D341Med (cell line): Measurements from ENCODE around the gene AP2A2.

Experiments used
- DNase-seq: peaks from one replicate; pipeline ENCODE4 v3.0.0; 2012; ENCODE audit warnings: low spot score

AP2A2 gene

DNA sequence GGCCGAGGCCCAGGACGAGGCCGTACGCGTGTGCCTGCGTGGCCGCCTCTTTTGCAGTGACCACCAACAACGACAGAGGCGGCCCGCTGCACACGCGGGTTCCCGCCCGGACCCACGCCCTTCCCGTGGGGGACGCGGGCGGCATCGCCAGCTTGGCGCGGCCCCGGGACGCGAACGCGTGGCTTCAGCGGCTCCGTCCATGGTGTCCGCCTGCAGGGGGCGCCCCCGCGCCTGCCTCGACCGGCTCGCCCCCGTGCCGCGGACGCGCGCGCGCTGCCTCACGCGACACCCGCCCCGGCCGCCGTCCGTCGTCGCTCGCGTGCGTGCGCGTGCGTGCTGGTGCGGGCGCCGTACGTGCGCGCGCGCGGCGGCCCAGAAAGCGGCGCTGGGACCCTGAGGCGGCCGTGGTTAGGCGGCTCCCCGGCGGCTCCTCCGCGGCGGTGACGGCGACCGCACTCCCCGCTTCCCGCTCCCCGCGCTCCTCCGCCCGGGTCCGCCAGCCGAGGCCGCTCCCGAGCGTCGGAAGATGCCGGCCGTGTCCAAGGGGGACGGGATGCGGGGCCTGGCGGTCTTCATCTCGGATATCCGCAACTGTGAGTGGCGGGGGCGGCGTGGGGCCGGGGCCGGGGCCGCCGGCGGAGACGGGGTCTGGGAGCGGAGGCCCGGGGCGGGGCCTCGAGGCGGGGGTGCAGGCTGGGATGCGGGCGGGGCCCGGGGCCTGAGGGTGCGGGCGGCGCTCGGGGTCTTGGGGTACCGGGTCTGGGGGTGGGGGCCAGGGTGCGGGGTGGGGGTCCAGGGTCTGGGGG, at the start of gene AP2A2:
TSS of gene AP2A2 (plus strand) at position 375 of the 806 bp plus-strand sequence. CDS start at position 527, 152 bp downstream.
- DNase-seq, result peak; percentile 99

DNA sequence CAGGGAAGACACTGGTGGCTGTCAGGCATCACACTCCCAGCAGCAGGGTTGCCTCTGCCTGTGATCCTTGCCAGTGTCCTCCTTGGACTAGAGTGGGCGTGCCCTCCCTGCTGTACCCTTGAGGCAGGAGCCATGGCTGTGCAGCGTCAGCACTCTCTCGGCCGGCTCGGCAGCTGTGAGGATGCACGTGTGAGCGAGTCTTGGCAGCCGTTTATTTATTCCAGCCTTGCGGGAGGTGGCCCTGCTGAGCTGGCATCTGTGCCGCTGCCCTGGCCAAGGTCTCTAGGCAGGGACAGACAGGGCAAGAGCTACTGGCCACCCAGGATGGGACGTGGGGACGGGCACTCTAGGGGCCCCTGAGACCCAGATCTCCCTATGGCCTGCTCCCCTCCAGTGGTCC, 49.1 kb upstream of the AP2A2 start:
- DNase-seq, result no peak

DNA sequence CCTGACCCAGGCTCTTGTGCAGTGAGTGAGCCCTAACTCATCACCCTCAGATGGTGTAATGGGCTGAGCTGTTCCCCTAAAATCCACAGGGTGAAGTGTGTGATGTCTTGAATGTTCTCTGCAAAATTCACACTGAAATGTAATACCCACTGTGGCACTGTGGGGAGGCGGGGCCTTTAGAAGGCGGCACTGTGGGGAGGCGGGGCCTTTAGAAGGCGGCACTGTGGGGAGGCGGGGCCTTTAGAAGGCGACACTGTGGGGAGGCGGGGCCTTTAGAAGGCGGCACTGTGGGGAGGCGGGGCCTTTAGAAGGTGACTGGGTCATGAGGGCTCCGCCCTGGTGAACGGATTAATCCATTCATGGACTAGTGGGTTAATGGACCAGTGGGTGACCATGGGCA, 48.1 kb upstream of the AP2A2 start:
- DNase-seq, result no peak

DNA sequence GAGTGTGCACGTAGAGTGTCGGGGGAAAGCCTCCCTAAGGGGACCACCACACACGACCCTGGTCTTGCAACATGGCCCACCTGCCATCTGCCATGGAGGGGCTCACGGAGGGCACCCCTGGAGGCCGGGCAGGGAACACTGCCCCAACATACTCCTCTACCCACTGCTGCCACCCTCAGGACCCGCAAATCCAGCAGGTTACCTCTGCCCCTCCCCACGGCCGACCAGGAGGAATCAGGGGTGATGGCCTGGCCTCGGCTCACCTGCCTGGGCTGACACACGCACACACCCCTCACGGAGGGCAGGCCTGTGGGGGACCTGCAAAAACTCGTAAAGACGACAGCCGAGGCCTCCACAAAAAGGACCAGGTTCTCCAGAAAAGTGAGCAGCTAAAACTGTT, 45.2 kb upstream of the AP2A2 start:
- no peak for DNase-seq

DNA sequence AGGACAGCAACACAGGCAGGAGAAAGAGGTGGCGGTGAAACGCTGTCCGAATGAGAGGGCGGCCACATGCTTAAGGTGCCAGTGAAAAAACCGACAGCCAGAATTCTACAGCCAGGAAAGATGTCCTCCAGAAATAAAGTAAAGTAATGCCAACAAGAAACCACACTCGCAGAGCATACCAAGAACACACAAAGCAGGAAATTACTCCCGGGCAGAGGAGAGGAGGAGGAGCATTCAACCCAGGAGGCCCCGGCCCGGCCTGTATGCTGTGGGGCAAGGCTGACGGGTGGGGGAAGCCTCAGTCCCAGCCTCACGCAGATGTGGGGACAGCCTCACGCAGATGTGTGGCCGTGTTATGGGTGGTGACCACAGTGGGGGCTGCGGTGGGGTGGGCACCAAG, 43.1 kb upstream of the AP2A2 start:
- no peak for DNase-seq

DNA sequence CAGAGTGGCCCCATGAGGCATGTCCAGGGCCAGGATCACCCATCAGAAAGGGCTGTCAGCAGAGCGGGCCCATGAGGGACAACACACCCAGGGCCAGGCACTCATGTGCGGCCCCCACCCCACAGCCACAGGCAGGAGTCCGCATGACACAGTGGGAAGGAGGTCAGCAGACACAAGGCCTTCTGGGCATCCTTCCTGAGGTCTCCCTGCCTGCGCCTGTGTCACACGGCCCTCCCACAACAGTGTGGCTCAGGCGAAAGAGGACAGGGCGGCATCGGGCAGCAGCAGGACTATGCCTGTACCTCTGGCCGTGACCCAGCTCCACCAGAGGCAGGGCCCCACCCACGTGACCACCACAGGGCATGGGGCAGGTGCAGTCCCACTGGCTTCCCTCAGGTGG, 42.1 kb upstream of the AP2A2 start:
- no peak for DNase-seq

DNA sequence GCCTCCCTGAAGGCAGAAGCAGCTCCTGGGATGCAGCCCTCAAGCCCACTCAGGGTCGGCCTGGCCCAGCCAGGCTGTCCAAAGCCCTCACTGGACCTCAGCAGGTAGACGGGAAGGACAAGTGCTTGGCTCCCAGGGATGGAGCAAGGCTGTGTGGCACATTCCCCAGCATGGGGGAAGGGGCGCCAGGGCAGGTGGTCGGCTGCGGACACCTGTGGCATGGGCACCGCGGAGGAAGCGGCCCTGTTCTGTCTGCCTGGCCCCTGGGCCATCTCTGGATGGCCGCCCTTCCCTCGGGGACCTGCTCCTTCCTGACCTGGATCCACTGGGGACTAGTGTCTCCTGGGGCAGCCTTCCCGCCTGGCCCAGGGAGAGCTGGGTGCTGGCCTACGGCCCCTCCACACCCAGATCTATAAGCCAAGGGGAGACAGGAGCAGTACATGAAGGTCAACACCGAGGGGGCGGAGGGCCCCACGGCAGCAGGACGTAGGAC, 41.0 kb upstream of the AP2A2 start:
- DNase-seq, result no peak

DNA sequence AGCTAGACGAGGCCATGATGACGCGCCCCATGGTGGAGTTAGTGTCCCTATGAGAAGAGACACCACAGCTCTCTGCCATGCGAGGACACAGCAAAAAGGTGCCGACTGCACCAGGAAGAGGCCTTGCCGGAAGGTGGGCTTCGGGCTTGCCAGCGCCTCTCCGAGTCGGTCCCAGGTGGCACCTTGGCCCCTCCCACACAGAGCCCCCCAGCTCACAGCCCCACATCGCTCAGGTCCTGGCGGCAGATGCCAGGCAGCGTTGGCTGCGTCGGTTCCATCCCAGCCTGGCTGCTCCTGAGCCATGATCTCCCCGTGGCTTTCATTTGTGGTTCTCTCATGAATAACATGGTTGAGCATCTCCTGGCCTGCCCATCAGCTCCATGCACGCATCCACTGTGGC, 39.1 kb upstream of the AP2A2 start:
- DNase-seq, result no peak

DNA sequence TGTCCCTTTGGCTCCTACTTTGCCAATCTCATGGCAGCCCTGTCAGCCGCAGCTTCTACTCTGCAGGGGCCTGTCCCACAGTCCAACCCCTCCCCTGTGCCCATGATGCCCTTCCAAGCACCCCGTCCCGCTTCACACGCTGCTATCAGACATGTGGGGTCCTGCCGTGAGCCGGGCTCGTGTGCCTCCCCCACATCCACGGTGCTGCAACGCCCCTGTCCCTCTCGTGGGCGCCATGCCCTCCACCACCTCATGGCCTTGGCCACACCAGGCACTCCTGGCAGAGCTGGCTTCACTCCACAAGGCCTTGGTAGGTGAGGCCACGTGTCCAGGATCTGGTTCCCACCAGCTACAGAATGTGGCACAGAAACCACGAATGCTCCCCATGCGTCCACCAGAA, 38.1 kb upstream of the AP2A2 start:
- no peak for DNase-seq

DNA sequence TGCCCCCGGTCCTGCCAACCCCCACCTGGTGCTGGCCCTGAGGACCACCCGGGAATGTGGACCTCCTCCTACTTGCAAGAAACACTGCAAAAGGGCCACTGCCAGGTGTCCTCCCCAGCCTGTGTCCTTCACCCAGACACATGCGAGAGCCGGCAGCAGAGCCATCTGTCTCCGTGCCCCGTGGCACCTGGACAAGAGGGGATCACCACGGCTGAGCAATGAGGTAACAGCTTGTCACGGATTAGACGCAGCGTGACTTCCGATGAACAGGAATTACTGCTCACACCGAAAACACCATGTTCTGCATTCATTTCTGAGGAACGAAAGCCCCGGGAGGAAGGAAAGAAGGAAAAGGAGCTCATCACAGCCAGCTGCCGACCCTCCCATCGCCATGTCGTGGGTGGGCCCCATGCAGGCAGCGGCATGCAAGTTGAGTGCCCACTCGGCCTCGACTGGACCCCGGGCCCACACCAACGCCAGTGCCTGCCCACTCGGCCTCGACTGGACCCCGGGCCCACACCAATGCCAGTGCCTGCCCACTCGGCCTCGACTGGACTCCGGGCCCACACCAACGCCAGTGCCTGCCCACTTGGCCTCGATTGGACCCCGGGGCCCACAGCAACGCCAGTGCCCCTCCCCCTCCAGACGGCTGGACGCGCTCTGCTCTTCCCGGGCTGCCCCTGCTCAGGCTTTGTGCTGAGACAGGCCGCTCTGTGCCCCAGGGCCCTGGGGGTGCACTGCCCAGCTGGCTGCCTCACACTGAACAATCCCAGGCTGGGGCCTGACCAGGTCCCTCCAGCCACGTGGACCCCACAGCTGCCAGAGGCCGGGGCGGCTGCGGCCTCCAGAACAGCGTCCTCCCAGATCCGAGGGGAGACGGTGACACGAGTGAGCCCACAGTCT, 37.1 kb upstream of the AP2A2 start:
- peak; percentile 86 for DNase-seq

DNA sequence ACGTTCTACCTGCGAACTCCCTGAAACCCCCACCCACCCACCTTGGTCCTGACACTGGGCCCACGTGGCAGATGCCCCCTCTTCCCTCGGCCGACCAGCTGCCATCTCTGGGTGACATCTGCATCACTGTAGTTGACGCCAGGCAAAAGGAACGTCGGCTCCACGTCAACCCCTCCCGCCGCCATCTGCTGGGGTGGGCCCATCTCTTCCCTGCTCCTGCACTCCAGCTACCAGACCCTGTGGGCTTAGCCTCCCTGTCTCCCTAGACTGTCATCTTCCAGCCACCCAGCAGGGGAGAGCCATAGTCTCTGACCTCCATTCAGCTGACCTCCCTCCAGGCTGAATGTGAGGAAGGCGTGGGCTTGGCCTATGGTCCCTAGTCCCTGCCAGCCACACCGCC, 36.4 kb upstream of the AP2A2 start:
- peak; percentile 81 for DNase-seq

DNA sequence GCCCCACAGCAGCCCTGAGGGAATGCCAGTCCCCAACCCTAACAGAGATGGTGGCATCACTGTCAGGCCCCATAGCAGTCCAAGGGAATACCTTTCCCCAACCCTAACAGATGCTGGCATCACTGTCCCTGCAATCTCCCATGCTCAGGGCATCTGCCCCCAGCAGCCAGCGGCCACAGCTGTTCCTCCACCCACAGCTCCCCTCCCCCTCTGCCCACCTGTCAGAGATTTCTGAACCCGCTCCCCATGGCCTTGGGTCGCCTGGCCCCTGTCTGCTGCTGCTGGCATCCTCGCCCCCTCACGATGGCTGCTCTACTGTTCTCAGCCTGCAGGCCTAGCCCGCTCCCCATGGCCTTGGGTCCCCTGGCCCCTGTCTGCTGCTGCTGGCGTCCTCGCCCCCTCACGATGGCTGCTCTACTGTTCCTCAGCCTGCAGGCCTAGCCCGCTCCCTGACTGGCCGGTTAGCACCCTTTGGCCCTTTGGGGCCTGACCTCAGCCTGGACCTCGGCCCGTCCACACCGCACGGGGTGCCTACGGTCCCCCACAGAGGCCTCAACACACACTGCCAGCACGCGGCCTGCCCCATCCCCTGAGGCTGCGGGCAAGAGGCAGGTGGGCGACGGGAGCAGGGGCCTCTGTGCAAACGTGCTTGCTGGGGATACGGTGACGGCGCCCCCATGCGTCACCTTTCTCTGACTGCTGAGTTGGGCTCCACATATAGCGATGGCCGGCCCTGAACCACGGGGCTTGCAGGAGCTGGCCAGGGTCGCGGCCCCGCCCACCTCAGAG, 35.8 kb upstream of the AP2A2 start:
- no peak for DNase-seq

DNA sequence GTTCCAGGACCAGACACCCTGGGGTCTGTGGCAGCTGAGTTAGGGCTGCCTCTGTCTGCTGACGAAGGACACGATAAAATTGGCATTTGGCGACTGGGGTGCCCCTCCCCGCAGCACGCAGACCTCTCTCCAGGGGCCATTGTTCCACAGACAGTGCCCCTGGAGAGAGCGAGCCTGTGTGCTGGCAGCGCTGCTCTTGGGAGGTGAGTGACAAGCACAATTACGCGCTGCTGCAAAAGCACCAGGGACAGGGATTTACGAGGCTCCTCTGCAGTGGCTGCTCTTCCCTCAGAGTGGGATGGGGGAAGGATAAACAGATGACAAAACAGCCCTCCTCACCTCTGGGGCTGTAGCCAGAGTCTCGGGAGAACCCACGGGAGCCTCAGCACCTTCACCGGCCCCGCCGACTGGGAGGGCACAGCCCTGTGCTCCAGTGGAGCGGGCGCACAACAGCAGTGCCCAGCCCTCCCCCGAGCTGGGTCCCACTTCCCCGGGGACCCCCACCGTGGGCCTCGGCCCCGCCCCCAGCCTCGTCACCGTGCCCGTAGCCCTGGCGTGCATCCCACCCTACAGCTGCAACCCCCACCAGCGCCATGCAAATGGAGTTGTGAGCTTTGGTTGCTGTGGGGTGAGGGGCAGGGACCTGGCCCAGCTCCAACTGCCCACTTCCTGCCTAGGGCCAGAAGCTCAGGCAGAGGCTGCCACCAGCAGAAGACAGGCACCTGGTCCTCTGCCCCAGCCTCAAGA, 34.7 kb upstream of the AP2A2 start:
- peak; percentile 69 for DNase-seq

DNA sequence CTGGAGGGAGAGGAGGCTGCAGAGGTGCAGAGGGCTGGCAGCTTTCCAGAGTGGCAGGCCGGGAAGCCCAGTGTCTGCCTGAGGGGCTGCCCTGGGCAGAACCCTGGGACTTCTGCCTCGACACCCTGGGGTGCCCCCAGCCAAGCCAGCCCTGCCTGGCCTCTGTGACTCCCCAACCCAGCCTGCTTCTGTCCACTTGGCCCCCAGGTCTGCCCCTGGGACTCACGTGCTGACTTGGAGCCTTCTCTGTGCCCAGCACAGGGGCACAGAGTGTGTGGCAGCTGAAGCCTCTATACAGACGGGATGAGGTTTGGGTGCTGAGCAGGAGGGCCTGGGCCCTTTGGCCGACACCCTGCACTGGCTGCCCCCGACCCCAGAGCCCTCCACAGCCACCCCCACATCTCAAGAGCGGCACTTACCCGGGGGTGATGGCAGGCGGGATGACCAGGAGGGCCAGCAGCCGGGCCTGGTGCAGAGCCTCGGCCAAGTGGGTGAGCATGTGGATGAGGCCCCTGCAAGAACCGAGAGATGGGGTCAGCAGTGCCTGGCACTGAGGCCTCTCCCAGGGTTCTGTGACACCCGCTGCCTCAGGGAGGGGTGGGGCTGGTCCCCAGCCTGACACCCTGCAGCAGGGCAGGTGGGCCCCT, 32.5 kb upstream of the AP2A2 start:
- DNase-seq, result no peak

DNA sequence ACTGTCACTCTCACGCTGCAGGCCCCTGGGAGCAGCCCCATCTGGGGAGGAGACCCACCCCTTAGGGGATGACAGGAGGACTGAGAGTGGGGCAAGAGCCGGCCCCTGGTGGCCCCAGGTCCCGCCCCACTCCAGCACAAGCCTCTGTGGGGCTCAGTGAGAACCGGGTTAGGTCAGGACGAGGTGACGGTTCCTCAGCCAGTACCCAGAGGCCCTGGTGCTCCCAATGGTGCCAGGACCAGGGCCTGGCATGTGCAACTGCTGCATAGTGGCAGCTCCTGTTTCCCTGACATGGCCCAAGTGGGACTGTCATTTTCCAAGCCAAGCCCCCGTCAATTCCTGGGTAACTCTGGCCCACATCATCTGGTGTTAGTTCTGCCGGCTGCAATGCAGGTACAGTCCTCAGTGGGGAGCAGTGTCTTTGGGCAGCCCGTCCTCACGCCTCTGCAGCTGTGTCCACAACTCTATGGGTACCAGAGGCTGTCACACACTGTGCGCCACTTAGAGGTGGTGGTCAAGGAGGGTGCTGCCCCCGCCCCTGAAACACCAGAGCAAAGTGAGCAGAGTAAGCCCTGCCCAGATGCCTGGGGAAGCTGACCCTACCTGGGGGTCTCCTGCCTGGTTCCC, 31.0 kb upstream of the AP2A2 start:
- DNase-seq, result no peak

DNA sequence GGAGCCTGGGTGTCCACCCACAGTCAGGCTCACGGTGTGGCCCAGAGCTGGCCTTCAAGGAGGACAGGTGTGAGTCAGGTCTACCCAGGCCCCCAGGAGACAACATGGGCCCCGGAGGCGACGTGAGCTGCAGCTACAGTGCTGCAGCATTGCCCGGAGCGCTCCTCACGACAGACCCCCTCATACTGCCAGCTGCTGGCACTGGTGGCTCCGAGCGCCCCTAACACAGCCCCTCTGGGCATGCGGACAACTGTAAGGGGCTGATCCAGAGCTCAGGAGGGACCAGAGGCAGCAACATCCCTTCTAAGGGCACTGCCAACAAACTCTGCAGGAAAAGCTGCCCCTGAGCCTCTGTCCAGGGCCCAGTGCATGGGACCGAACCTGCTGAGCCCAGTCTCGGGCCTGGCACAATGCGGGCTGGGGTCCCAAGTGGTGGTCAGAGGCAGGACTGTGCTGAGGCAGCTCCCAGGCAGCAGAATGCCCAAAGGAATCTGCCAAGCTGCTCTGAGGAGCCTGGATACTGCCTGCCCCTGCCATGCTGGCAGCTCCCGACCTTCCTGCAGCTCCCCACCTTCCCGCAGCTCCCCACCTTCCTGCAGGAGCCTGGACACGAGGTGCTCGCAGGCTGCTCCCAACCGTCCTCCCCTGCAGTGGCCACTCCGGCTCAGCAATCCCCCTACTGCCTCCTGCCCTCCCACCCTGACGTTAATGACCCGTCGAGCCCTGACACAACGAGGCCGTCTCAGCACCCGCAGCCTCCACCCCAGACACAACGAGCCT, 30.1 kb upstream of the AP2A2 start:
- no peak for DNase-seq

DNA sequence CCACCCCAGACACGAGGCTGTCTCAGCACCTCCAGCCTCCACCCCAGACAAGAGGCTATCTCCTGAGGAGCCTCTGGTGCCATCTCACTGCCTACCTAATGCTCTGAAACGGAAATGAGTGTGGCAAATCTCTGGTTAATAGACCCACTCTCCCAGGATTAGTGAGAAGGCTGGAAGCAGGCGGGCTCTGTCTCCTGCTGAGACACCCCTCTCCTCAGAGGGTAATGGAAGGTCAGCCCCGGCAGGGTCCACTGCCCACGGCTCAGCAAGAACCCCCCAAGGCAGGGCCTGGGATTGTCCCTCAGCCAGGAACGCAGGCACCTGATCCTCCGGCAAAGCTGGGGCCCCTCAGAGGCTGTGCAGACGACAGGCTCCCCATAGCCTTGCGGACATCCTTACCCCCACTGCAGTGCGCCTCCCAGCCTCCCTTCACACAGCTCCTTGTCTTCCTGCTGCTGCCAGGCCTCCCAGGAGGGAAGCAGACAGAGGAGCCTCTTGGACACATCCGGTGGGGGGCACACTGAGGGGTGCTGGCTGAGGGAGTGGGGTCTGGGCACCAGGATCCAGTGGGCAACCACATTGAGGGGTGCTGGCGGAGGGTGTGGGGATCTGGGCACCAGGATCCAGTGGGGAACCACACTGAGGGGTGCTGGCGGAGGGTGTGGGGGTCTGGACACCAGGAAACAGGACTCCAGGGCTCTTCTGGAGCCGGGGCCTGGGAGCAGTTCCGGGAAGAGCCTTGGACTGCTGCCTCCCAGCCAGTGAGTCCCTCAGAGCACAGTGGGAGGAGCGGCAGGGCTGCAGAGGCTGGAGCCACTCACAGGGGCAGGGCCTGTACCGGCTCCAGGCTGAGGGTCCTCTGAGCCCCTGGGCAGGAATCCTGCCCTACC, 28.2 kb upstream of the AP2A2 start:
- DNase-seq, result no peak

DNA sequence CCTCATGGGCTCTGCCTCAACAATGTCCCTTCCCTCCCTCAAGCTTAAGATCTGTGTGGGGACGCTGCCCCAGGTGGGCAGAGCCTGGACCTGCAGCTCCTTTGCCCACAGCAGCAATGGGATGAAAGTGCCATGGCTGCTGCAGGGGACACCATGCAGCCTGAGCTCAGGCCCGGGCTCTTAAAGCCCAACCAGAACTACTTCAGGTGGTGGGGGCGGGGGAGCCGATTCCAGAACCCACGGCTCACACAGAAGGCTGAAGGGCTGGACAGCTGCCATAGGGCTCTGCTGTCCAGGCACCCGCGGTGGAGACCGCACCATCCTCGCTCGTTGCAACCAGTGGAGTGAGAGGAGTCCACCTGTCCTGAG, 27.5 kb upstream of the AP2A2 start:
- peak; percentile 81 for DNase-seq
